ENCODE data around the gene ECSIT.

Gene ECSIT

GRCh38 chr19:11549386-11549953, 20.5 kb upstream of the ECSIT start:
- no peak for DNase-seq (ENCODE audit: low read depth)

- no peak for DNase-seq (ENCODE audit: low read depth)
These were observed 19.2 kb upstream of the ECSIT start for GRCh38 chr19:11547929-11548700.

- no peak for DNase-seq (ENCODE audit: low read depth)
These were observed 12.3 kb upstream of the ECSIT start for GRCh38 chr19:11541238-11541637.

GRCh38 chr19:11540645-11541044, 11.7 kb upstream of the ECSIT start:
- no peak for DNase-seq (ENCODE audit: low read depth)

GRCh38 chr19:11539495-11540365, 10.8 kb upstream of the ECSIT start:
- no peak for DNase-seq (ENCODE audit: low read depth)

- DNase-seq (ENCODE audit: low read depth): no peak
These were observed 9.5 kb upstream of the ECSIT start, which contains the start of gene CNN1 for GRCh38 chr19:11538232-11539036. Gene CNN1 (plus strand): TSS chr19:11538851. CDS start chr19:11538928, 77 bp downstream.

GRCh38 chr19:11535792-11536595, 7.1 kb upstream of the ECSIT start:
- peak; percentile 90 for DNase-seq (ENCODE audit: low read depth)

- no peak for DNase-seq (ENCODE audit: low read depth)
These were observed 6.0 kb upstream of the ECSIT start for GRCh38 chr19:11534948-11535347.

GRCh38 chr19:11534538-11534937, 5.6 kb upstream of the ECSIT start:
- no peak for DNase-seq (ENCODE audit: low read depth)

GRCh38 chr19:11530432-11530831, 1.5 kb upstream of the ECSIT start:
- peak; percentile 58 for DNase-seq (ENCODE audit: low read depth)

- no peak for DNase-seq (ENCODE audit: low read depth)
These were observed 9.8 kb downstream of the ECSIT start for GRCh38 chr19:11519138-11519537.

- no peak for DNase-seq (ENCODE audit: low read depth)
These were observed 15.0 kb downstream of the ECSIT start for GRCh38 chr19:11513946-11514345.

GRCh38 chr19:11510444-11510843, 18.5 kb downstream of the ECSIT start:
- no peak for DNase-seq (ENCODE audit: low read depth)

- DNase-seq (ENCODE audit: low read depth): no peak
These were observed 21.4 kb downstream of the ECSIT start for GRCh38 chr19:11507370-11508078.

- DNase-seq (ENCODE audit: low read depth): no peak
These were observed 22.0 kb downstream of the ECSIT start for GRCh38 chr19:11506967-11507366.

GRCh38 chr19:11506101-11506555, 22.8 kb downstream of the ECSIT start:
- no peak for DNase-seq (ENCODE audit: low read depth)

- peak; percentile 90 for DNase-seq (ENCODE audit: low read depth)
These were observed 23.3 kb downstream of the ECSIT start, which contains the start of gene ZNF653 for GRCh38 chr19:11505504-11506100. Gene ZNF653 (minus strand): TSS chr19:11505839. CDS start chr19:11505786, 53 bp downstream.

- peak; percentile 99 for DNase-seq (ENCODE audit: low read depth)
These were observed 23.9 kb downstream of the ECSIT start for GRCh38 chr19:11505032-11505503.

- no peak for DNase-seq (ENCODE audit: low read depth)
These were observed 24.4 kb downstream of the ECSIT start for GRCh38 chr19:11504502-11505031.
